Measurements from ENCODE around the gene FBXO22. TPM values are rescaled to one million over a fixed set of nuclear protein-coding genes. Genes with fewer than 3 reads are reported as not detected.
"Not testable (repeated sequence)": the region's sequence is repeated elsewhere in the genome, so short reads cannot be mapped to it uniquely, and the experiment has no call there.

Gene FBXO22
- polyA plus RNA-seq, 1 donor (not counting 4 experiments of a cell fraction or from before 2014, with no cell fraction given), result 68.5 TPM

GRCh38 chr15:75868019-75868418, 35.7 kb upstream of the FBXO22 start:
- no peak overlapping the region for H3K27ac ChIP-seq (ENCODE audit: control insufficient read depth, insufficient read depth, low read length)
- no peaks in the 10 kb centered on the region for H3K4me1 ChIP-seq (ENCODE audit: control insufficient read depth, extremely low read depth, insufficient read depth, low read length)
- no peak for TF ChIP-seq CTCF (optimal IDR thresholded peaks at IDR 0.05 in 1 of 3, IDR thresholded peaks at IDR 0.05 in 1 of 3, conservative IDR thresholded peaks at IDR 0.05 in 1 of 3; ENCODE audit: extremely low read depth in 1 of 3, insufficient read depth in 2 of 3, low read length in 3 of 3)
- TF ChIP-seq EZH2 (IDR thresholded peaks at IDR 0.05; ENCODE audit: low read length), result no peak
- no peaks in the 10 kb centered on the region for H4K20me1 ChIP-seq (ENCODE audit: control insufficient read depth, extremely low read depth, insufficient read depth, low read length)
- dilution Hi-C loops (cut with MboI; ENCODE audit: extremely low pct_ligation_motif_present, low sequenced_read_pairs), result no loop called here
- no peak overlapping the region for H2AFZ ChIP-seq (ENCODE audit: control insufficient read depth, low read length)
- no peak for DNase-seq (ENCODE audit: low read depth, low spot score)
- no peaks in the 10 kb centered on the region for H3K9me3 ChIP-seq (ENCODE audit: control insufficient read depth, low read depth, low read length)
- peaks cover 4% of the 10 kb centered on the region for H3K79me2 ChIP-seq (ENCODE audit: control insufficient read depth, insufficient read depth, low read length)
- H3K4me2 ChIP-seq (ENCODE audit: control insufficient read depth, extremely low read depth, insufficient read depth, low read depth, low read length), result no peak overlapping the region
- H3K9ac ChIP-seq (ENCODE audit: control insufficient read depth, extremely low read depth, insufficient read depth, low read length), result no peak overlapping the region
- peaks cover 3 to 9% of the 10 kb centered on the region in 2 experiments for H3K36me3 ChIP-seq (ENCODE audit: control insufficient read depth in 2 of 2, extremely low read depth in 1 of 2, insufficient read depth in 2 of 2, low read length in 2 of 2)
- no peaks in the 10 kb centered on the region for H3K9me1 ChIP-seq (ENCODE audit: control insufficient read depth, extremely low read depth, insufficient read depth, low read length)
- H3K4me3 ChIP-seq (ENCODE audit: control insufficient read depth in 2 of 3, extremely low read depth in 1 of 3, insufficient read depth in 2 of 3, low read depth in 1 of 3, low read length in 3 of 3), result no peak overlapping the region
- H3K27me3 ChIP-seq (ENCODE audit: control insufficient read depth, extremely low read depth, insufficient read depth, low read length), result no peaks in the 10 kb centered on the region
- FAIRE-seq, result no peak

DNA sequence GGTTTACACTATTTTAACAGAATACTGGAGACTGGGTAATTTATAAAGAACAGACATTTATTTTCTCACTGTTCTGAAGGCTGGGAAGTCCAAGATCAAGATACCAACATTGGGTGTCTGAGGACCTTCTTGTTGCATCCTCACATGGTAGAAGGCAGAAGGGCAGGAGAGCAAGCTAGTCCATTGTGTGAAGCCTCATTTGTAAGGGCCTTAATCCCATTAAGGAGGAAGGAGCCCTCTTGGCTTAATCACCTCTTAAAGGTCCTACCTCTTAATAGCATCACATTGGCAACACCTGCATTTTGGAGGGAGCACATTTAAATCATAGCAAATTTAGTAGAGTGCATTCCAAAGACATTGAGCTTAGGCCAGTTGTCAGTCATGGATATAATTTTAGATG, 34.2 kb upstream of the FBXO22 start:
- Histone ChIP-seq H3K9me1 (ENCODE audit: control insufficient read depth, extremely low read depth, insufficient read depth, low read length) (no peaks in the 10 kb centered on the region), H3K4me3 (ENCODE audit: control insufficient read depth in 2 of 3, extremely low read depth in 1 of 3, insufficient read depth in 2 of 3, low read depth in 1 of 3, low read length in 3 of 3) (no peak overlapping the region), H3K36me3 (ENCODE audit: control insufficient read depth in 2 of 2, extremely low read depth in 1 of 2, insufficient read depth in 2 of 2, low read length in 2 of 2) (peaks cover 9 to 10% of the 10 kb centered on the region in 2 experiments), H3K9ac (ENCODE audit: control insufficient read depth, extremely low read depth, insufficient read depth, low read length) (no peak overlapping the region), H2AFZ (ENCODE audit: control insufficient read depth, low read length) (no peak overlapping the region), H3K27ac (ENCODE audit: control insufficient read depth, insufficient read depth, low read length) (no peak overlapping the region), H4K20me1 (ENCODE audit: control insufficient read depth, extremely low read depth, insufficient read depth, low read length) (no peaks in the 10 kb centered on the region), H3K27me3 (ENCODE audit: control insufficient read depth, extremely low read depth, insufficient read depth, low read length) (no peaks in the 10 kb centered on the region), H3K9me3 (ENCODE audit: control insufficient read depth, low read depth, low read length) (no peaks in the 10 kb centered on the region), H3K4me2 (ENCODE audit: control insufficient read depth, extremely low read depth, insufficient read depth, low read depth, low read length) (no peak overlapping the region), H3K79me2 (ENCODE audit: control insufficient read depth, insufficient read depth, low read length) (peaks cover 4% of the 10 kb centered on the region), H3K4me1 (ENCODE audit: control insufficient read depth, extremely low read depth, insufficient read depth, low read length) (no peaks in the 10 kb centered on the region)
- DNase-seq (ENCODE audit: low read depth, low spot score) (no peak), FAIRE-seq (no peak)
- dilution Hi-C loops (cut with MboI; ENCODE audit: extremely low pct_ligation_motif_present, low sequenced_read_pairs), result no loop called here
- TF ChIP-seq CTCF (optimal IDR thresholded peaks at IDR 0.05 in 1 of 3, IDR thresholded peaks at IDR 0.05 in 1 of 3, conservative IDR thresholded peaks at IDR 0.05 in 1 of 3; ENCODE audit: extremely low read depth in 1 of 3, insufficient read depth in 2 of 3, low read length in 3 of 3), result no peak
- no peak for TF ChIP-seq EZH2 (IDR thresholded peaks at IDR 0.05; ENCODE audit: low read length)

DNA sequence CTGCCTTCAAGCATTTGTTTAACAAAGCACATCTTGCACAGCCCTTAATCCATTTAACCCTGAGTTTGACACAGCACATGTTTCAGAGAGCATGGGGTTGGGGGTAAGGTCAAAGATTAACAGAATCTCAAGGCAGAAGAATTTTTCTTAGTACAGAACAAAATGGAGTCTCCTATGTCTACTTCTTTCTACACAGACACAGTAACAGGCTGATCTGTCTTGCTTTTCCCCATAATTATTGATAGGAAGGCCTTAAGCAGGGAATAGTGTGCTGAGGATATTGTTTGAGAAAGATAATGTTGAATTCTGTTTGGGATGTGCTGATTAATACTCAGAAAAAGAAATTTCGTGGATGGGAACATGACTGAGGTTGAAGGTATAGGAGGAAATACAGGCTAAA, 32.1 kb upstream of the FBXO22 start:
- H3K4me3 ChIP-seq (ENCODE audit: control insufficient read depth in 2 of 3, extremely low read depth in 1 of 3, insufficient read depth in 2 of 3, low read depth in 1 of 3, low read length in 3 of 3); DNase-seq (ENCODE audit: low read depth, low spot score); FAIRE-seq; dilution Hi-C loops (cut with MboI; ENCODE audit: extremely low pct_ligation_motif_present, low sequenced_read_pairs); H3K4me2 ChIP-seq (ENCODE audit: control insufficient read depth, extremely low read depth, insufficient read depth, low read depth, low read length); H4K20me1 ChIP-seq (ENCODE audit: control insufficient read depth, extremely low read depth, insufficient read depth, low read length); H3K27me3 ChIP-seq (ENCODE audit: control insufficient read depth, extremely low read depth, insufficient read depth, low read length); H3K79me2 ChIP-seq (ENCODE audit: control insufficient read depth, insufficient read depth, low read length); H3K27ac ChIP-seq (ENCODE audit: control insufficient read depth, insufficient read depth, low read length); H3K9me1 ChIP-seq (ENCODE audit: control insufficient read depth, extremely low read depth, insufficient read depth, low read length); H3K4me1 ChIP-seq (ENCODE audit: control insufficient read depth, extremely low read depth, insufficient read depth, low read length); H2AFZ ChIP-seq (ENCODE audit: control insufficient read depth, low read length); H3K9me3 ChIP-seq (ENCODE audit: control insufficient read depth, low read depth, low read length); H3K9ac ChIP-seq (ENCODE audit: control insufficient read depth, extremely low read depth, insufficient read depth, low read length): not testable (repeated sequence)
- H3K36me3 ChIP-seq (ENCODE audit: control insufficient read depth in 2 of 2, extremely low read depth in 1 of 2, insufficient read depth in 2 of 2, low read length in 2 of 2), result peaks cover 9 to 11% of the 10 kb centered on the region in 2 experiments

All from keratinocyte (primary cell).